Type B pancreatic cell (in vitro differentiated cells): Measurements from ENCODE around the gene ARRDC3. TPM values are rescaled to one million over a fixed set of nuclear protein-coding genes. Genes with fewer than 3 reads are reported as not detected.

ENCODE experiments used
- DNase-seq: peaks from one replicate; pipeline ENCODE4 v3.0.0; 2021; ENCODE audit warnings: mixed read lengths; ENCODE audit not compliant: unreplicated experiment; ENCODE audit errors: extremely low spot score
- H3K27ac Mint-ChIP-seq: 2 replicates; pipeline ENCODE4 v1.8.0; 2021; ENCODE audit warnings: mild to moderate bottlenecking, mixed read lengths
- H3K27me3 Mint-ChIP-seq: 2 replicates; pipeline ENCODE4 v1.8.0; 2021; ENCODE audit warnings: mixed read lengths
- H3K36me3 Mint-ChIP-seq: 2 replicates; pipeline ENCODE4 v1.8.0; 2021; ENCODE audit warnings: mixed read lengths
- H3K4me1 Mint-ChIP-seq: one replicate; pipeline ENCODE4 v1.8.0; 2021; ENCODE audit warnings: mixed read lengths; ENCODE audit not compliant: unreplicated experiment
- H3K4me3 Mint-ChIP-seq: 2 replicates; pipeline ENCODE4 v1.8.0; 2021; ENCODE audit warnings: mild to moderate bottlenecking, mixed read lengths
- H3K9me3 Mint-ChIP-seq: 2 replicates; pipeline ENCODE4 v1.8.0; 2021; ENCODE audit warnings: mixed read lengths
- CTCF ChIP-seq: fragments of 200-600 bp; sonication (generic); conservative IDR thresholded peaks from 2 replicates; pipeline ENCODE4 v1.5.0; 2021; ENCODE audit warnings: antibody characterized with exemption, mild to moderate bottlenecking
- total RNA-seq: library from RNA; stranded (reverse); gene quantifications from 2 replicates; pipeline ENCODE4 v1.2.1, GENCODE V29; 2021; ENCODE audit warnings: low replicate concordance

The ARRDC3 gene
- total RNA-seq, 1 donor from 2014 or later = 98.6 TPM

- no peaks in the 10 kb centered on the region for H3K27me3 Mint-ChIP-seq
- no peaks in the 10 kb centered on the region for H3K4me1 Mint-ChIP-seq
- H3K9me3 Mint-ChIP-seq = no peaks in the 10 kb centered on the region
- no peak overlapping the region for H3K4me3 Mint-ChIP-seq
- TF ChIP-seq CTCF = no peak
- no peak overlapping the region for H3K27ac Mint-ChIP-seq
- DNase-seq = no peak
- H3K36me3 Mint-ChIP-seq = no peaks in the 10 kb centered on the region
Observed at GRCh38 chr5:91409304-91409703, 26.2 kb upstream of the ARRDC3 start.

GRCh38 chr5:91408710-91409109 lies 25.6 kb upstream of the ARRDC3 start:
- DNase-seq = no peak
- H3K27me3 Mint-ChIP-seq = no peaks in the 10 kb centered on the region
- no peaks in the 10 kb centered on the region for H3K36me3 Mint-ChIP-seq
- no peaks in the 10 kb centered on the region for H3K4me1 Mint-ChIP-seq
- TF ChIP-seq CTCF = no peak
- no peak overlapping the region for H3K27ac Mint-ChIP-seq
- H3K9me3 Mint-ChIP-seq = no peaks in the 10 kb centered on the region
- H3K4me3 Mint-ChIP-seq = no peak overlapping the region

GRCh38 chr5:91407204-91407603 lies 24.1 kb upstream of the ARRDC3 start:
- H3K36me3 Mint-ChIP-seq = no peaks in the 10 kb centered on the region
- DNase-seq = no peak
- no peak overlapping the region for H3K4me3 Mint-ChIP-seq

GRCh38 chr5:91403438-91403837 lies 20.3 kb upstream of the ARRDC3 start:
- Mint-ChIP-seq H3K27me3 (no peaks in the 10 kb centered on the region), H3K27ac (no peak overlapping the region), H3K36me3 (no peaks in the 10 kb centered on the region), H3K4me3 (no peak overlapping the region), H3K4me1 (no peaks in the 10 kb centered on the region), H3K9me3 (no peaks in the 10 kb centered on the region)
- DNase-seq = no peak
- no peak for TF ChIP-seq CTCF

More at GRCh38 chr5:91407204-91407603, 24.1 kb upstream of the ARRDC3 start:
- H3K27me3 Mint-ChIP-seq = no peaks in the 10 kb centered on the region
- TF ChIP-seq CTCF = no peak
- no peaks in the 10 kb centered on the region for H3K4me1 Mint-ChIP-seq
- H3K9me3 Mint-ChIP-seq = no peaks in the 10 kb centered on the region
- no peak overlapping the region for H3K27ac Mint-ChIP-seq

- Mint-ChIP-seq H3K36me3 (no peaks in the 10 kb centered on the region), H3K9me3 (no peaks in the 10 kb centered on the region), H3K27me3 (no peaks in the 10 kb centered on the region), H3K4me3 (no peak overlapping the region), H3K27ac (no peak overlapping the region), H3K4me1 (no peaks in the 10 kb centered on the region)
- TF ChIP-seq CTCF = no peak
- no peak for DNase-seq
Observed at GRCh38 chr5:91401175-91401574, 18.1 kb upstream of the ARRDC3 start.

GRCh38 chr5:91397791-91398190 lies 14.7 kb upstream of the ARRDC3 start:
- no peaks in the 10 kb centered on the region for H3K36me3 Mint-ChIP-seq
- no peak for TF ChIP-seq CTCF
- no peaks in the 10 kb centered on the region for H3K4me1 Mint-ChIP-seq
- H3K27ac Mint-ChIP-seq = no peak overlapping the region
- H3K27me3 Mint-ChIP-seq = no peaks in the 10 kb centered on the region
- DNase-seq = no peak
- H3K4me3 Mint-ChIP-seq = no peak overlapping the region
- no peaks in the 10 kb centered on the region for H3K9me3 Mint-ChIP-seq
